ENCODE results near the gene SPRY2.

The SPRY2 gene

GRCh38 chr13:80329250-80329649 lies 11.7 kb downstream of the SPRY2 start:
- no peak for DNase-seq (ENCODE audit: extremely low spot score)
- TF ChIP-seq BHLHE40 (IDR thresholded peaks at IDR 0.05; ENCODE audit: borderline replicate concordance) (no peak), FOXA1 (IDR thresholded peaks at IDR 0.05) (no peak)
- POLR2A ChIA-PET = interaction anchor here (1.4 to 1.6 kb wide), 2 partner anchors 12 to 13 kb away, joined by 4 read pairs; partner anchors contain the start of gene SPRY2
- CTCF ChIA-PET = interaction anchor here (0.6 to 0.7 kb wide), 2 partner anchors 23 to 624 kb away, joined by 3 read pairs; no protein-coding TSS in a partner anchor

- ChIA-PET CTCF (interaction anchor here (1.4 kb wide), 1 partner anchor 16 kb away, joined by 5 read pairs; no protein-coding TSS in a partner anchor), POLR2A (no interaction called here)
Observed at GRCh38 chr13:80319004-80319403, 21.9 kb downstream of the SPRY2 start.

GRCh38 chr13:80314711-80315653 lies 25.9 kb downstream of the SPRY2 start:
- POLR2A ChIA-PET = no interaction called here
- CTCF ChIA-PET = no interaction called here
- peak; percentile 42; the same call in 1 of the 2 replicates for TF ChIP-seq PKNOX1 (IDR thresholded peaks at IDR 0.05)
- TF ChIP-seq ELF4 (IDR thresholded peaks at IDR 0.05) = no peak
- no peak for DNase-seq (ENCODE audit: extremely low spot score)

More at GRCh38 chr13:80319004-80319403, 21.9 kb downstream of the SPRY2 start:
- no peak for DNase-seq (ENCODE audit: extremely low spot score)
- TF ChIP-seq ARNT (IDR thresholded peaks at IDR 0.05) = no peak

GRCh38 chr13:80313668-80314256 lies 27.2 kb downstream of the SPRY2 start:
- ChIA-PET POLR2A (interaction anchor here (0.7 to 0.9 kb wide), 2 partner anchors 508 to 908 kb away, joined by 3 read pairs; no protein-coding TSS in a partner anchor), CTCF (interaction anchor here (0.6 kb wide), 2 partner anchors 14 to 62 kb away, joined by 3 to 4 read pairs; no protein-coding TSS in a partner anchor)
- TF ChIP-seq ELF4 (IDR thresholded peaks at IDR 0.05) (0 out of 2 replicates have a peak, but pooled peaks have one; percentile 13), FOXA1 (IDR thresholded peaks at IDR 0.05) (no peak), L3MBTL2 (conservative IDR thresholded peaks at IDR 0.05) (no peak), CTBP1 (IDR thresholded peaks at IDR 0.05; ENCODE audit: borderline replicate concordance) (0 out of 2 replicates have a peak, but pooled peaks have one; percentile 12), TARDBP (IDR thresholded peaks at IDR 0.05) (no peak), NFRKB (IDR thresholded peaks at IDR 0.05) (no peak)
- no peak for DNase-seq (ENCODE audit: extremely low spot score)

- TF ChIP-seq FOXA1 (IDR thresholded peaks at IDR 0.05) (no peak), ZNF384 (IDR thresholded peaks at IDR 0.05) (peak; percentile 29; the same call in 1 of the 2 replicates)
- POLR2A ChIA-PET = interaction anchor here (1.0 kb wide), 1 partner anchor 28 kb away, joined by 5 read pairs; the partner anchor contains the start of gene SPRY2
- no peak for DNase-seq (ENCODE audit: extremely low spot score)
- CTCF ChIA-PET = interaction anchor here (0.5 to 0.7 kb wide), 3 partner anchors 9 to 62 kb away, joined by 3 to 8 read pairs (median 3); no protein-coding TSS in a partner anchor
Observed at GRCh38 chr13:80312967-80313366, 28.0 kb downstream of the SPRY2 start.

GRCh38 chr13:80312012-80312704 lies 28.8 kb downstream of the SPRY2 start:
- CTCF ChIA-PET = interaction anchor here (0.5 to 0.7 kb wide), 3 partner anchors 8 to 144 kb away, joined by 3 to 8 read pairs (median 4); no protein-coding TSS in a partner anchor
- no peak for DNase-seq (ENCODE audit: extremely low spot score)
- POLR2A ChIA-PET = interaction anchor here (1.0 kb wide), 1 partner anchor 28 kb away, joined by 5 read pairs; the partner anchor contains the start of gene SPRY2
- TF ChIP-seq LEF1 (IDR thresholded peaks at IDR 0.05; ENCODE audit: borderline replicate concordance) = no peak
- no peak for TF ChIP-seq SP1 (IDR thresholded peaks at IDR 0.05)
- TF ChIP-seq ARNT (IDR thresholded peaks at IDR 0.05) = no peak
- TF ChIP-seq ELF4 (IDR thresholded peaks at IDR 0.05) = no peak
- TF ChIP-seq FOXM1 (IDR thresholded peaks at IDR 0.05; ENCODE audit: borderline replicate concordance) = no peak
- TF ChIP-seq TARDBP (IDR thresholded peaks at IDR 0.05) = no peak
- no peak for TF ChIP-seq ZNF384 (IDR thresholded peaks at IDR 0.05)
- TF ChIP-seq HDGF (IDR thresholded peaks at IDR 0.05; ENCODE audit: borderline replicate concordance) = no peak
- TF ChIP-seq L3MBTL2 (conservative IDR thresholded peaks at IDR 0.05) = no peak
- no peak for TF ChIP-seq NFRKB (IDR thresholded peaks at IDR 0.05)
- TF ChIP-seq PKNOX1 (IDR thresholded peaks at IDR 0.05) = no peak

GRCh38 chr13:80309926-80310325 lies 31.0 kb downstream of the SPRY2 start:
- ChIA-PET POLR2A (interaction anchor here (1.4 kb wide), 1 partner anchor 31 kb away, joined by 4 read pairs; the partner anchor contains the start of gene SPRY2), CTCF (no interaction called here)
- no peak for TF ChIP-seq BHLHE40 (IDR thresholded peaks at IDR 0.05; ENCODE audit: borderline replicate concordance)
- TF ChIP-seq LEF1 (IDR thresholded peaks at IDR 0.05; ENCODE audit: borderline replicate concordance) = no peak
- no peak for TF ChIP-seq PKNOX1 (IDR thresholded peaks at IDR 0.05)
- TF ChIP-seq SP1 (IDR thresholded peaks at IDR 0.05) = no peak
- TF ChIP-seq CTBP1 (IDR thresholded peaks at IDR 0.05; ENCODE audit: borderline replicate concordance) = no peak
- TF ChIP-seq ELF4 (IDR thresholded peaks at IDR 0.05) = no peak
- TF ChIP-seq FOXK2 (IDR thresholded peaks at IDR 0.05) = no peak
- TF ChIP-seq L3MBTL2 (conservative IDR thresholded peaks at IDR 0.05) = no peak
- TF ChIP-seq ARNT (IDR thresholded peaks at IDR 0.05) = no peak
- no peak for TF ChIP-seq ZNF384 (IDR thresholded peaks at IDR 0.05)
- no peak for TF ChIP-seq NFRKB (IDR thresholded peaks at IDR 0.05)
- TF ChIP-seq HDGF (IDR thresholded peaks at IDR 0.05; ENCODE audit: borderline replicate concordance) = no peak
- no peak for DNase-seq (ENCODE audit: extremely low spot score)

Measured in HEK293T (cell line).